IMR-90 (cell line): ENCODE measurements around the gene LLGL2. TPM values are rescaled to one million over a fixed set of nuclear protein-coding genes. Genes with fewer than 3 reads are reported as not detected.
A peak's percentile ranks its signal among the peaks of the same experiment; 100 is the strongest.

Experiments used
- ATAC-seq: fragments of 200-7000 bp; cut with Tn5 transposase; 2 replicates; pipeline ENCODE4 v1.9.1; 2020; ENCODE audit warnings: low read depth, mild to moderate bottlenecking, moderate library complexity
- BruUV-seq: library from RNA; stranded (reverse); fragments of 400-500 nt; replicated peaks from 2 replicates; lab custom pipeline; 2021; lab: Mats Ljungman, UMichigan
- CTCF ChIA-PET: fragments of 300-600 bp; formaldehyde crosslinking; extraction: SDS; loops from one replicate; lab custom pipeline; 2021; ENCODE audit warnings: antibody characterized with exemption; lab: Yijun Ruan, JAX
- POLR2A ChIA-PET: fragments of 300-600 bp; sonication (Branson Sonifier 250); formaldehyde crosslinking; loops from one replicate; lab custom pipeline; 2022; ENCODE audit warnings: antibody characterized with exemption; ENCODE audit not compliant: unreplicated experiment; lab: Charles Lee
- DNase-seq: peaks from one replicate; pipeline ENCODE4 v3.0.0; 2013
- H2AFZ ChIP-seq: replicated peaks from 2 replicates; pipeline ENCODE3; 2013; ENCODE audit warnings: low read length, mild to moderate bottlenecking; ENCODE audit not compliant: poor library complexity
- H2AK5ac ChIP-seq: 2 replicates; pipeline ENCODE4 v1.6.1; 2013; ENCODE audit warnings: low read depth, low read length, inconsistent platforms
- H2AK9ac ChIP-seq: replicated peaks from 2 replicates; pipeline ENCODE3; 2013; ENCODE audit warnings: mild to moderate bottlenecking, low read depth, low read length, moderate library complexity; ENCODE audit not compliant: poor library complexity
- H2BK120ac ChIP-seq: 2 replicates; pipeline ENCODE4 v1.6.1; 2013; ENCODE audit warnings: low read depth, low read length, inconsistent platforms
- H2BK15ac ChIP-seq: 3 replicates; pipeline ENCODE4 v1.6.1; 2013; ENCODE audit warnings: low read depth, low read length, inconsistent platforms
- H2BK20ac ChIP-seq: 2 replicates; pipeline ENCODE4 v1.6.1; 2013; ENCODE audit warnings: low read depth, mild to moderate bottlenecking, inconsistent platforms, low read length, moderate library complexity
- H2BK5ac ChIP-seq: 2 replicates; pipeline ENCODE4 v1.6.1; 2013; ENCODE audit warnings: mild to moderate bottlenecking, low read depth, low read length, inconsistent platforms; ENCODE audit not compliant: poor library complexity, severe bottlenecking
- H3K14ac ChIP-seq: replicated peaks from 2 replicates; pipeline ENCODE4 v1.6.1; 2013; ENCODE audit warnings: low read depth, low read length, inconsistent platforms
- H3K18ac ChIP-seq: 2 replicates; pipeline ENCODE4 v1.6.1; 2013; ENCODE audit warnings: low read depth, low read length, control low read depth
- H3K23ac ChIP-seq: 2 replicates; pipeline ENCODE4 v1.6.1; 2013; ENCODE audit warnings: low read depth, low read length, inconsistent platforms
- H3K27ac ChIP-seq: 2 replicates; pipeline ENCODE4 v1.5.1; 2013; ENCODE audit warnings: mild to moderate bottlenecking, control low read depth, low read length; ENCODE audit not compliant: insufficient read depth
- H3K27me3 ChIP-seq: 2 replicates; pipeline ENCODE4 v1.6.1; 2013; ENCODE audit warnings: low read length; ENCODE audit not compliant: control insufficient read depth, insufficient read depth
- H3K36me3 ChIP-seq: 2 replicates; pipeline ENCODE4 v1.6.1; 2013; ENCODE audit warnings: low read length, mixed read lengths; ENCODE audit not compliant: control insufficient read depth, insufficient read depth
- H3K4ac ChIP-seq: 2 replicates; pipeline ENCODE4 v1.6.1; 2013; ENCODE audit warnings: low read depth, low read length, inconsistent platforms
- H3K4me1 ChIP-seq: 2 replicates; pipeline ENCODE4 v1.6.1; 2013; ENCODE audit warnings: low read length, mixed read lengths; ENCODE audit not compliant: control insufficient read depth, insufficient read depth
- H3K4me2 ChIP-seq: 2 replicates; pipeline ENCODE4 v1.6.1; 2013; ENCODE audit warnings: low read depth, mild to moderate bottlenecking, control low read depth, low read length, moderate library complexity
- H3K4me3 ChIP-seq: 2 replicates; pipeline ENCODE4 v1.5.1; 2013; ENCODE audit warnings: low read depth, mild to moderate bottlenecking, control low read depth, low read length, moderate library complexity; ENCODE audit not compliant: insufficient read depth
- H3K56ac ChIP-seq: 2 replicates; pipeline ENCODE4 v1.6.1; 2013; ENCODE audit warnings: low read length, inconsistent platforms; ENCODE audit not compliant: insufficient read depth; ENCODE audit errors: extremely low read depth
- H3K79me1 ChIP-seq, 2 experiments: 2 replicates each; pipeline ENCODE4 v1.6.1; 2013; ENCODE audit warnings: low read length in 2 of 2, inconsistent platforms in 1 of 2, low read depth in 1 of 2
- H3K9ac ChIP-seq: 2 replicates; pipeline ENCODE4 v1.6.1; 2013; ENCODE audit warnings: low read depth, low read length, control low read depth
- H3K9me1 ChIP-seq: 2 replicates; pipeline ENCODE4 v1.6.1; 2013; ENCODE audit warnings: low read length, inconsistent platforms; ENCODE audit not compliant: insufficient read depth
- H3K9me3 ChIP-seq: 2 replicates; pipeline ENCODE4 v1.6.1; 2013; ENCODE audit warnings: low read length; ENCODE audit not compliant: control insufficient read depth, insufficient read depth
- H4K20me1 ChIP-seq: 2 replicates; pipeline ENCODE4 v1.6.1; 2013; ENCODE audit warnings: low read length, inconsistent platforms; ENCODE audit not compliant: insufficient read depth
- H4K5ac ChIP-seq: 2 replicates; pipeline ENCODE4 v1.6.1; 2013; ENCODE audit warnings: mild to moderate bottlenecking, low read depth, low read length, control low read depth
- H4K8ac ChIP-seq, 2 experiments: 2 replicates each; pipeline ENCODE4 v1.6.1; 2013; ENCODE audit warnings: low read depth in 2 of 2, low read length in 2 of 2, control low read depth in 1 of 2, inconsistent platforms in 1 of 2
- H4K91ac ChIP-seq: 2 replicates; pipeline ENCODE4 v1.6.1; 2013; ENCODE audit warnings: low read depth, low read length, inconsistent platforms; ENCODE audit not compliant: insufficient read depth
- MAZ ChIP-seq: IDR thresholded peaks from 2 replicates; pipeline ENCODE4 v1.6.1; 2012; ENCODE audit warnings: low read depth, mild to moderate bottlenecking, low read length, improper control_type of control experiment, moderate library complexity, borderline replicate concordance
- WGBS, 2 experiments: methylation state at CpG; one replicate each; pipeline versions ENCODE4 v1.1.5 to v1.1.7; 2013; ENCODE audit warnings: missing lambda C conversion rate in 2 of 2; ENCODE audit not compliant: insufficient read length in 1 of 2; ENCODE audit errors: extremely low coverage in 2 of 2; 5-methylcytosine and 5-hydroxymethylcytosine counted together
- dilution Hi-C: fragments of 300-500 bp; cut with HindIII; formaldehyde crosslinking; loops from one replicate; pipeline ENCODE4 v1.14.3; 2018; ENCODE audit warnings: low sequenced_read_pairs; ENCODE audit not compliant: unreplicated experiment
- in situ Hi-C: fragments of 300-500 bp; cut with MboI; formaldehyde crosslinking; loops from 3 replicates; pipeline ENCODE4 v1.14.3; 2019; ENCODE audit warnings: low sequenced_read_pairs, inconsistent platforms, mixed read lengths
- intact Hi-C: fragments of 100-400 bp; cut with micrococcal nuclease; formaldehyde crosslinking; loops from 2 replicates; pipeline ENCODE4 v1.10.0; 2022
- polyA plus RNA-seq, 3 experiments: library from polyadenylated mRNA; depleted of rRNA; stranded (reverse); fragments of >200 nt; gene quantifications; 2 replicates each; pipeline ENCODE4 v1.2.3, GENCODE V29; 2012; ENCODE audit warnings: low replicate concordance in 1 of 3
- total RNA-seq: library from RNA; depleted of rRNA; stranded (reverse); fragments of >200 nt; gene quantifications from 2 replicates; pipeline ENCODE4 v1.2.3, GENCODE V29; 2012

LLGL2 gene
- total and polyA plus RNA-seq, 2 of the 4 experiments (the other 2 are of a cell fraction): 0.54 to 0.72 TPM

GRCh38 chr17:75594499-75595283 is 69.2 kb downstream of the LLGL2 start:
- no peak overlapping the region for H2BK20ac ChIP-seq
- dilution Hi-C loops (no loop called here), intact Hi-C loops (no loop called here), in situ Hi-C loops (no loop called here)
- H3K14ac ChIP-seq: no peak overlapping the region
- H3K9me1 ChIP-seq: no peaks in the 10 kb centered on the region
- no peak overlapping the region for H2BK15ac ChIP-seq
- H4K91ac ChIP-seq: no peak overlapping the region
- H3K9me3 ChIP-seq: no peaks in the 10 kb centered on the region
- no peaks in the 10 kb centered on the region for H3K4me1 ChIP-seq
- H4K20me1 ChIP-seq: no peaks in the 10 kb centered on the region; the same call in 1 of the 2 replicates
- H3K27ac ChIP-seq: no peak overlapping the region
- ATAC-seq: no peak
- BruUV-seq: no TSS peak
- H3K4me2 ChIP-seq: no peak overlapping the region
- POLR2A ChIA-PET: no interaction called here
- no peak overlapping the region for H4K5ac ChIP-seq
- no peak overlapping the region for H2BK5ac ChIP-seq
- H3K4ac ChIP-seq: no peak overlapping the region
- no peak overlapping the region for H2AFZ ChIP-seq
- no peaks in the 10 kb centered on the region for H3K36me3 ChIP-seq
- no peak overlapping the region for H3K9ac ChIP-seq
- H3K18ac ChIP-seq: no peak overlapping the region
- H4K8ac ChIP-seq: no peak overlapping the region
- H2AK9ac ChIP-seq: peak overlapping the region; percentile 61
- no peak for TF ChIP-seq MAZ
- H3K79me1 ChIP-seq: no peaks in the 10 kb centered on the region
- H3K27me3 ChIP-seq: peaks cover 28% of the 10 kb centered on the region
- H3K4me3 ChIP-seq: no peak overlapping the region
- no peak for DNase-seq
- no peak overlapping the region for H3K56ac ChIP-seq
- CTCF ChIA-PET: no interaction called here
- H3K23ac ChIP-seq: no peak overlapping the region
- 52% methylated on average over 15 of the region's 28 CpGs; no CpG with 5 or more reads in 1 of the 2 experiments for WGBS, 2 experiments
- H2AK5ac ChIP-seq: no peak overlapping the region
- no peak overlapping the region for H2BK120ac ChIP-seq
